ENCODE data around the gene TBCE.

DNA sequence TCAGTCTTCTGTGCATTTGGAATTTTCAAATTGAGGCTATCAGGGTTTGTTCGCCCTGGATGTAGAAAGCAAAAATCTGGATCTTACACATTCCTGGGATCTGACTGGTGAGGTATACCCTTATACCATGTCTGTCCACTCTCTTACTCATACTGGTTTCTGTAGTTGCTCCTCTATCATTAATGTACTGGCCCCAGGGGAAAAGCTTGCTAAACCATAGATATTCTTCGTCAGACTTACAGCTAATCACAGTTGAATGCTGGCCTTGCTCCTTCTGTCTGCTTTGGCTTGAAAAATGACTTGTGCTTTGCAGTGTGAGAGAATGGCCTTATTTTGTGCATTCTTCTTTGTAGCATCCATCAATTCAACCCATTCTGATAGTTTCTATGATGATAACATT is 30.5 kb downstream of the TBCE start:
- TF ChIP-seq EZH2 (IDR thresholded peaks at IDR 0.05; ENCODE audit: low read length, missing control alignments) = no peak
- no peak for TF ChIP-seq CTCF (conservative IDR thresholded peaks at IDR 0.05 in 1 of 2, IDR thresholded peaks at IDR 0.05 in 1 of 2; ENCODE audit: low read depth in 1 of 2, low read length in 2 of 2)
